Measurements from ENCODE around the gene RBBP4.

Gene RBBP4

DNA sequence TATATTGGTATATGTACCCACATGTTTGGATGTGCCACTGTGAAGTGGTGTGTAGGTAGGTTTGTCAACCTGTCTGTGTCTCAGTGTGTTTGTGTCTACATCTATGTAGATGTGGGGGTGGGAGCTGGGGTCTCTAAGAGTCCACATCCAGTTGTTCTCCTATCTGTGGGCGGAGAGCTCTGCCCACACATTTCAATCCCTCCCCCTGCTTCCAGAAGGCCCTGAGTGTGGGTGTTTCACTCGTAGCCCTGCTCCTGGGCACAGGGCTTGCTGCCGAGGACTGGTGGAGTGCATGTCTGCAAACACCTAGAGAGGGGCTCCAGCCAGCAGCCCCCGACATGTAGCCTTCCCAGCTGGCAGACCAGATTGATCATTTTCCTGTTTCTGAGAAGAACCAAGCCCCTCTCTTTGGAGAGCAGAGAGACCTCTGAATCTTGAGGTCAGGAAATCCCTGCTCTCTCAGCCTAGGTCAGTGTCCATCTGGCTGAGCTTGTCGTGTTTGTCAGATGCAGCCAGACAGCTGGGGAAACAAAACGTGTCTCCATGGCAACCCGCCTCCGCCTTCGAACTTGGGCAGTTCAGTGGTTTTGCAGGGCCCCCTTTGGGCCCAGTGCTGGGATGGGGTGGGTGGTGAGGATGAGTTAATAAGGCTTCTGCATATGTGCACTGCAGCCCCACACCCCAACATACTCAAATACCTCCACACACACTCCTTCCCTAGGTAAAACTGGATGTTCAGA, 82.7 kb downstream of the RBBP4 start:
- TF ChIP-seq POLR2A (IDR thresholded peaks at IDR 0.05; ENCODE audit: low read depth, low read length) (no peak), TAF1 (IDR thresholded peaks at IDR 0.05; ENCODE audit: borderline replicate concordance, low read depth, low read length) (no peak), POLR2AphosphoS5 (IDR thresholded peaks at IDR 0.05; ENCODE audit: low read depth, low read length) (no peak)
- no peak for DNase-seq (ENCODE audit: insufficient read length)
- no peak for FAIRE-seq

All from GM12892 (cell line).